T47D (cell line): ENCODE data around the gene RNF113B.

ENCODE experiments used
- DNase-seq, 2 experiments: peaks; one replicate each; pipeline versions ENCODE4 v3.0.0 to v3.0.0-alpha.2; 2011 to 2012; ENCODE audit warnings: low read depth in 1 of 2, low spot score in 1 of 2
- JUND ChIP-seq: IDR thresholded peaks from 2 replicates; pipeline ENCODE4 v1.6.1; 2012; ENCODE audit warnings: low read depth
- in situ Hi-C: cut with HindIII; loops from 2 replicates; pipeline ENCODE4 v1.10.0; 2016; ENCODE audit warnings: low sequenced_read_pairs, low pct_unique_long_range_greater_than_20kb

Gene RNF113B

DNA sequence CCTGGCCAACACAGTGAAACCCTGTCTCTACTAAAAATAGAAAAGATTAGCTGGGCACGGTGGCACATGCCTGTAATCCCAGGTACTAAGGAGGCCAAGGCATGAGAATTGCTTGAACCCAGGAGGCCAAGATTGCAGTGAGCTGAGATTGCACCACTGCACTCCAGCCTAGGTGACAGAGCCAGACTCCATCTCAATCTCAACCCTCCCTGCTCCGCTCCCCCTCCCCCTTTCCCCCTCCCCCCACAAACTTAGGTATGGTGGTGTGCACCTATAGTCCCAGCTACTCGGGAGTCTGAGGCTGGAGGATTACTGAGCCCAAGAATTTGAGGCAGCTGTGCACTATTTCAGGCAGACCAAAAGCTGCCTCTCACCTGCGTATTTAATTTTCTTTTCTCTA lies 21.6 kb upstream of the RNF113B start:
- in situ Hi-C loops: no loop called here
- DNase-seq: no peak

GRCh38 chr13:98195054-98195791 lies 18.2 kb upstream of the RNF113B start:
- in situ Hi-C loops: no loop called here
- TF ChIP-seq JUND: no peak
- DNase-seq: no peak

More for the DNA sequence above, 21.6 kb upstream of the RNF113B start:
- no peak for TF ChIP-seq JUND

DNA sequence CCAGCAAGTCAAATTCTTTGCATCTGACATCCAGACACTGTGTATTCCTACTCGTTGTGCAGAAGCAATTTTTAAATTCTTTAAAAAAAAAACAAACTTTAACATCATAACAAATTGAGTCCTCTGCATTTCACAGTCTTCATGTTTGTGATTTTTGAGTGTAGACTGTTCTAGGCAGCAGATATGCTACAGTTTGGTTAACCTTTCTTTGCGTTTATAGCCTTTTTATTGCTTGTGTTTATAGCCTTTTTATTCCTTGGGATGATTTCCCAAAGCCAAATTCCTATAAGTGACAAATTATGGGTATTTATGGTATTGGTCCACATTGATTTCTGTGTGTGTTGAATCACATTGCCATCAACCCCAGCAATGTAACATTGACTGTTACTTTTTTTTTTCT lies 14.9 kb upstream of the RNF113B start:
- in situ Hi-C loops: no loop called here
- DNase-seq: no peak
- no peak for TF ChIP-seq JUND

- TF ChIP-seq JUND: no peak
- in situ Hi-C loops: no loop called here
- no peak for DNase-seq
Observed at GRCh38 chr13:98190889-98191444, 13.9 kb upstream of the RNF113B start.

GRCh38 chr13:98189841-98190505 lies 12.9 kb upstream of the RNF113B start:
- in situ Hi-C loops: no loop called here
- no peak for TF ChIP-seq JUND
- DNase-seq: no peak

DNA sequence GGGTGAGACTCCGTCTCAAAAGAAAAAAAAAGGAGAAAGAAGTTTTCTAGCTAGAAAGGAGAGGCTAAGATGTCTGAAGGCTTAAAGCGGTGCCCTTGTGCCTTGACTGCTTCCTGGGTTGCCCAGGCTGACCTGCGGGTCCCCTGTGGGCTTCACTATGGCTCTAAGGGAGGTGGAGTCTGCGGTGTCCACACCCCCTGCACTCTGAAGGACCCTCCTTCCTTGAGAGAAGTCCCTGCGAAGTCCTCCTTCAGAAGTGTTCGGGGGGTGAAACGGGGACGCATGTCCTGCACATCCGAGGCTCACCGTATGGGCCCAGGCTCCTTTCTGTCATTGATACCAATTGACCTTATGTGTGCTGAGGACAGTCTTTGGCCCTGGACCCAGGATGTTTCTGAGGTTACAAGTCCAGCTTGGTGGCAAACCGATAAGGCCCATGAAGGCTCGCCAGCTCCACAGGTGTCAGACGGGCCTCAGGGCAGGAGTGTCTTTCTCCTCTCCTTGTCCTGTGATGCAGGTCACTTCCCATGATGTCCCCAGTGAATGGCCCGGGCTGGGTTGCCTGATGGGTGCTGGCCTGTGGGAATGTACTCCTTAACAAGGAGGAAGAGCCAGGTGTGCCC lies 11.6 kb upstream of the RNF113B start:
- in situ Hi-C loops: no loop called here
- DNase-seq: no peak
- TF ChIP-seq JUND: no peak

DNA sequence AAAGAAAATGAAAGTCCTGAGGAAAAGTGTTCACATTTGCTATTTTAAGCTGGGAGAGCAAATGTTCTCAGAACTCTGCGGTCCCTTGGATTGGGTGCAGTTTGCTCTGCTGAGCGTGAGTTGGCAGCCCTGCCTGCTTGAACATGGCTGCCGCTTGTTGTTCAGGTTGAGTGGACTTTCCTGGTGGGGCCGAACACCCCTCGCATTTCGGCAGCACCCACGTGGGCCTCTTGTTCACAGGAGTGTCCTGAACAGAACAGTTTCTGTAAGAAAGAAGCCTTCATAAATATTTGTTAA lies 10.8 kb upstream of the RNF113B start:
- in situ Hi-C loops: no loop called here
- no peak for DNase-seq
- no peak for TF ChIP-seq JUND

DNA sequence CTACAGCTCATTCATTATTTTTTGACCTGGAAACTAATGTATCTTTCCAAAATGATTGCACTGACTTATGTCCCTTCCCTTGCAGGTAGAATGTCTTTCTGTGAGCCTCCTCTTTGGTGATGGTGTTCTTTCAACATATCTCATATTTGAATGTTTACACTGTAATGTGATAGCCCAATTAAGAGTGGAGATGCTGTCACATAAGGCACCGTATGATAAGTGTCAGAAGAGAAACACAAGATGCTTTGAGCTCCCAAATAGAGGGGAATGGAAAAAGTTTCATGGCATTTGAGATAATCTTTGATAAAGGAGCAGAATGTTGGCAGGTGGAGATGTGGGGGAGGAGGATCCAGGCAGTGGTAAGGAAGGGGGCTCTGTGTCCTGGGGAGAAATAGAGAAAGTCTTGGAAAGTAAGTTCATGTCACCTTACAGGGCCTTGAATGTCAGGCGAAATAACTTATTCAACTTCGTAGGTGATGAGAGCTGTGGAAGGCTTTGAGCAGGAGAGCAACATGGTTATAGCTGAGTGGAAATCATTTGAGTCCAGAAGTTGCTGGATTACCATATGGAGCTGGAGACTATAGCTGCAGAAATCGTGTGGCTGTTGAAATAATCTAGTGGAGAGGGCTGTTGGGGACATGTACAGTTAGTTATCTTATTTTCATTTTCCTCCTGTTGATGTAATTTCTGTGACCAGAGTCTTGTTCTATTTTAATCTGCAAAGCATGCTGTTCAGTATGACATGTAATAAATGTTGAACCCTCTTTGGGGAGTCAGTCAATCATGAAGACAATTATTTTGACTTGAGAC lies 10.3 kb upstream of the RNF113B start:
- TF ChIP-seq JUND: no peak
- DNase-seq: no peak
- in situ Hi-C loops: no loop called here

GRCh38 chr13:98184792-98185191 lies 7.7 kb upstream of the RNF113B start:
- in situ Hi-C loops: no loop called here
- no peak for TF ChIP-seq JUND
- no peak for DNase-seq

DNA sequence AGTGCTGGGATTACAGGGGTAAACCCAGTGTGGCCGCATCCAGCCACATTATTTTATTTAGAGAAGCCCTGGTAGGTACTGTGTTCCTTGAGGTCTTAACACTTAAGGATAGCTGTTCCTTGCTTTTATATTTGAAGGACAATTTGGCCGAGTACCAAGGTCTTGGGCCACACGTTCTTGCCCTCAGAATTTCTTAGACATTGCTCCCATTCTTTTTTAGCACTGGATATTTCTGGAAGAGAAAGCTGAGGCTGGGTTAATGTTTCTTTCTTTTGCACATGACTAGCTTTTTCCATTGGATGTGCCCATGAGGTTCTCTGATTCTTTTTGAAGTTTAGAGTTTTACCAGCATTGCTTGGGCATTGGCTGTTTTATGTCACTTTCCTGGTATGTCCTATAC lies 5.5 kb upstream of the RNF113B start:
- no peak for DNase-seq
- in situ Hi-C loops: no loop called here
- TF ChIP-seq JUND: no peak

GRCh38 chr13:98182153-98182552 lies 5.1 kb upstream of the RNF113B start:
- in situ Hi-C loops: no loop called here
- no peak for DNase-seq
- TF ChIP-seq JUND: no peak

GRCh38 chr13:98181111-98181815 lies 4.2 kb upstream of the RNF113B start:
- in situ Hi-C loops: no loop called here
- TF ChIP-seq JUND: no peak
- DNase-seq: no peak
